ENCODE measurements around the gene KRT17.
"Not testable (repeated sequence)": the region's sequence is repeated elsewhere in the genome, so short reads cannot be mapped to it uniquely, and the experiment has no call there.

The KRT17 gene

GRCh38 chr17:41589301-41589700 is 35.1 kb downstream of the KRT17 start:
- no peak for FAIRE-seq

- no peak for FAIRE-seq
Measured at GRCh38 chr17:41588126-41588810, 36.1 kb downstream of the KRT17 start.

- no peak for FAIRE-seq
Measured at GRCh38 chr17:41586863-41587495, 37.4 kb downstream of the KRT17 start, which contains the start of gene KRT14. TSS of gene KRT14 (minus strand) at chr17:41586895. CDS start at chr17:41586834, 61 bp downstream.

- FAIRE-seq, result no peak
Measured at GRCh38 chr17:41585301-41586056, 38.9 kb downstream of the KRT17 start.

- not testable (repeated sequence) for FAIRE-seq
Measured at GRCh38 chr17:41584331-41584927, 39.9 kb downstream of the KRT17 start.

GRCh38 chr17:41583137-41584127 is 40.9 kb downstream of the KRT17 start:
- FAIRE-seq, result no peak

- not testable (repeated sequence) for FAIRE-seq
Measured at GRCh38 chr17:41582061-41582968, 42.1 kb downstream of the KRT17 start.

GRCh38 chr17:41581366-41582060 is 42.9 kb downstream of the KRT17 start:
- no peak for FAIRE-seq

GRCh38 chr17:41580687-41581365 is 43.5 kb downstream of the KRT17 start:
- no peak for FAIRE-seq

- no peak for FAIRE-seq
Measured at GRCh38 chr17:41580244-41580575, 44.2 kb downstream of the KRT17 start.

- peak; percentile 86 for FAIRE-seq
Measured at GRCh38 chr17:41579484-41580243, 44.7 kb downstream of the KRT17 start.

GRCh38 chr17:41578971-41579370 is 45.4 kb downstream of the KRT17 start:
- no peak for FAIRE-seq

- no peak for FAIRE-seq
Measured at GRCh38 chr17:41578538-41578937, 45.8 kb downstream of the KRT17 start.

- not testable (repeated sequence) for FAIRE-seq
Measured at GRCh38 chr17:41576740-41577139, 47.6 kb downstream of the KRT17 start.

- no peak for FAIRE-seq
Measured at GRCh38 chr17:41575336-41575735, 49.0 kb downstream of the KRT17 start.

GRCh38 chr17:41571561-41572434 is 52.6 kb downstream of the KRT17 start, which contains the start of gene KRT9:
TSS of gene KRT9 (minus strand) at chr17:41572059. CDS start at chr17:41571992, 67 bp downstream.
- FAIRE-seq, result no peak
